OCI-LY7 (cell line): ENCODE data around the gene KCNQ5.

ENCODE experiments used
- CTCF ChIP-seq: fragments of 200-600 bp; sonication (generic); conservative IDR thresholded peaks from 2 replicates; pipeline ENCODE4 v1.5.1; 2014; ENCODE audit warnings: mild to moderate bottlenecking, antibody characterized with exemption, low read length, moderate library complexity, mixed read lengths
- EZH2phosphoT487 ChIP-seq: fragments of 200-600 bp; sonication (generic); IDR thresholded peaks from 2 replicates; pipeline ENCODE4 v1.6.1; 2018; ENCODE audit warnings: low read depth, borderline replicate concordance, mild to moderate bottlenecking, mixed run types, antibody characterized with exemption, low read length, moderate library complexity, mixed read lengths

- TF ChIP-seq CTCF (no peak), EZH2phosphoT487 (no peak)
Measured at GRCh38 chr6:72657407-72658197, 35.7 kb downstream of the KCNQ5 start.
